ENCODE measurements around the gene RXRA. TPM values are rescaled to one million over a fixed set of nuclear protein-coding genes. Genes with fewer than 3 reads are reported as not detected.

Gene RXRA
- total and polyA plus RNA-seq, 2 donors (not counting 3 experiments of a cell fraction or from before 2014, with no cell fraction given) = 15.4 to 37.4 TPM

GRCh38 chr9:134429481-134429880, 103.2 kb downstream of the RXRA start:
- Histone ChIP-seq H3K9me1 (replicated peaks; ENCODE audit: control insufficient read depth, extremely low read depth, insufficient read depth, low read length) (no peaks in the 10 kb centered on the region), H3K27ac (ENCODE audit: insufficient read depth, low read depth, low read length) (no peak overlapping the region), H2AFZ (ENCODE audit: low read depth, low read length) (no peak overlapping the region), H3K36me3 (ENCODE audit: control insufficient read depth in 2 of 2, extremely low read depth in 1 of 2, insufficient read depth in 2 of 2, low read length in 2 of 2) (peaks cover 4% of the 10 kb centered on the region in 2 experiments), H3K4me2 (ENCODE audit: insufficient read depth, low read length) (no peak overlapping the region), H3K27me3 (ENCODE audit: control insufficient read depth in 2 of 2, insufficient read depth in 2 of 2, low read length in 2 of 2) (no peaks in the 10 kb centered on the region), H3K9me3 (replicated peaks; ENCODE audit: control insufficient read depth, insufficient read depth, low read length) (no peaks in the 10 kb centered on the region), H3K4me1 (ENCODE audit: control insufficient read depth, extremely low read depth, insufficient read depth, low read length) (peaks cover 2% of the 10 kb centered on the region), H4K20me1 (replicated peaks; ENCODE audit: control insufficient read depth, extremely low read depth, insufficient read depth, low read length) (no peaks in the 10 kb centered on the region), H3K4me3 (replicated peaks in 1 of 3; ENCODE audit: insufficient read depth in 1 of 3, low read depth in 1 of 3, low read length in 3 of 3) (no peak overlapping the region), H3K9ac (replicated peaks; ENCODE audit: extremely low read depth, insufficient read depth, low read length) (no peak overlapping the region), H3K79me2 (ENCODE audit: control insufficient read depth, insufficient read depth, low read length) (no peaks in the 10 kb centered on the region)
- TF ChIP-seq CTCF (IDR thresholded peaks at IDR 0.05; ENCODE audit: extremely low read depth in 1 of 2, insufficient read depth in 1 of 2, low read depth in 1 of 2, low read length in 2 of 2) = no peak
- TF ChIP-seq GATA2 (IDR thresholded peaks at IDR 0.05; ENCODE audit: insufficient read depth, insufficient read length, low read depth, low read length) = no peak
- TF ChIP-seq MAX (IDR thresholded peaks at IDR 0.05; ENCODE audit: insufficient read depth, insufficient read length) = no peak
- TF ChIP-seq EZH2 (IDR thresholded peaks at IDR 0.05; ENCODE audit: borderline replicate concordance, low read depth, low read length, severe bottlenecking) = no peak
- no peak for TF ChIP-seq MYC (IDR thresholded peaks at IDR 0.05; ENCODE audit: low read depth, low read length)
- no peak for TF ChIP-seq FOS (IDR thresholded peaks at IDR 0.05; ENCODE audit: borderline replicate concordance, insufficient read depth, low read length)
- TF ChIP-seq JUN (IDR thresholded peaks at IDR 0.05; ENCODE audit: borderline replicate concordance, insufficient read depth, insufficient read length, low read depth) = no peak
- no peak for TF ChIP-seq POLR2AphosphoS5 (IDR thresholded peaks at IDR 0.05; ENCODE audit: insufficient read depth, low read depth, low read length)
- no peak for TF ChIP-seq POLR2A (IDR thresholded peaks at IDR 0.05; ENCODE audit: low read depth, low read length)
- ChIA-PET CTCF (no interaction called here), POLR2A (no interaction called here)
- dilution Hi-C loops (cut with MboI; ENCODE audit: extremely low pct_ligation_motif_present, low sequenced_read_pairs) = no loop called here
- intact Hi-C loops (cut with micrococcal nuclease) = no loop called here
- BruUV-seq (replicated peaks) = no TSS peak
- DNase-seq (ENCODE audit: low read depth, low spot score) = no peak
- no peak for FAIRE-seq

All from endothelial cell of umbilical vein (primary cell).